ENCODE measurements around the gene OR5K2.

Gene OR5K2

GRCh38 chr3:98497381-98497780 lies at the start of gene OR5K2:
Gene OR5K2 (plus strand): TSS chr3:98497681. CDS start chr3:98497681, 0 bp downstream.
- DNase-seq (ENCODE audit: low read depth, low spot score): no peak

GRCh38 chr3:98449606-98450193 lies 47.8 kb upstream of the OR5K2 start:
- DNase-seq (ENCODE audit: low read depth, low spot score): no peak

GRCh38 chr3:98450372-98450771 lies 47.1 kb upstream of the OR5K2 start:
- no peak for DNase-seq (ENCODE audit: low read depth, low spot score)

- DNase-seq (ENCODE audit: low read depth, low spot score): no peak
Observed at GRCh38 chr3:98453827-98454226, 43.7 kb upstream of the OR5K2 start.

GRCh38 chr3:98454929-98455328 lies 42.6 kb upstream of the OR5K2 start:
- no peak for DNase-seq (ENCODE audit: low read depth, low spot score)

- DNase-seq (ENCODE audit: low read depth, low spot score): no peak
Observed at GRCh38 chr3:98457543-98457942, 39.9 kb upstream of the OR5K2 start.

- DNase-seq (ENCODE audit: low read depth, low spot score): no peak
Observed at GRCh38 chr3:98460220-98460619, 37.3 kb upstream of the OR5K2 start.

- DNase-seq (ENCODE audit: low read depth, low spot score): no peak
Observed at GRCh38 chr3:98462901-98463300, 34.6 kb upstream of the OR5K2 start, which contains the start of gene OR5K1. Gene OR5K1 (plus strand): TSS chr3:98463201. CDS start chr3:98469577, 6,376 bp downstream.

- no peak for DNase-seq (ENCODE audit: low read depth, low spot score)
Observed at GRCh38 chr3:98482717-98483482, 14.6 kb upstream of the OR5K2 start.

- no peak for DNase-seq (ENCODE audit: low read depth, low spot score)
Observed at GRCh38 chr3:98483626-98484025, 13.9 kb upstream of the OR5K2 start.

- DNase-seq (ENCODE audit: low read depth, low spot score): no peak
Observed at GRCh38 chr3:98500019-98500418, 2.5 kb downstream of the OR5K2 start.

GRCh38 chr3:98501270-98501669 lies 3.8 kb downstream of the OR5K2 start:
- DNase-seq (ENCODE audit: low read depth, low spot score): no peak

- no peak for DNase-seq (ENCODE audit: low read depth, low spot score)
Observed at GRCh38 chr3:98501863-98502576, 4.5 kb downstream of the OR5K2 start.

GRCh38 chr3:98504539-98504938 lies 7.1 kb downstream of the OR5K2 start:
- no peak for DNase-seq (ENCODE audit: low read depth, low spot score)

GRCh38 chr3:98508582-98508981 lies 11.1 kb downstream of the OR5K2 start:
- DNase-seq (ENCODE audit: low read depth, low spot score): no peak

- no peak for DNase-seq (ENCODE audit: low read depth, low spot score)
Observed at GRCh38 chr3:98512576-98512975, 15.1 kb downstream of the OR5K2 start.

GRCh38 chr3:98513091-98513511 lies 15.6 kb downstream of the OR5K2 start:
- DNase-seq (ENCODE audit: low read depth, low spot score): peak; percentile 22

- DNase-seq (ENCODE audit: low read depth, low spot score): no peak
Observed at GRCh38 chr3:98513736-98514135, 16.3 kb downstream of the OR5K2 start.

GRCh38 chr3:98514948-98515347 lies 17.5 kb downstream of the OR5K2 start:
- no peak for DNase-seq (ENCODE audit: low read depth, low spot score)

GRCh38 chr3:98518816-98519215 lies 21.3 kb downstream of the OR5K2 start:
- no peak for DNase-seq (ENCODE audit: low read depth, low spot score)

- DNase-seq (ENCODE audit: low read depth, low spot score): peak; percentile 21
Observed at GRCh38 chr3:98519351-98519750, 21.9 kb downstream of the OR5K2 start.

GRCh38 chr3:98521897-98522543 lies 24.5 kb downstream of the OR5K2 start:
- peak; percentile 78 for DNase-seq (ENCODE audit: low read depth, low spot score)
